OCI-LY3 (cell line): ENCODE results near the gene MAMDC4.

Experiments
- EZH2phosphoT487 ChIP-seq: fragments of 200-600 bp; shearing (Covaris generic); IDR thresholded peaks from 2 replicates; pipeline ENCODE4 v1.6.1; 2018; ENCODE audit warnings: antibody characterized with exemption, mixed run types, low read depth
- TF ChIP-seq, protein P1 (sequence below): fragments of 200-600, 300-600 bp; sonication (generic); IDR thresholded peaks from 2 replicates; pipeline ENCODE4 v1.5.1; 2014; ENCODE audit warnings: antibody characterized with exemption, low read length, low read depth

DNA sequence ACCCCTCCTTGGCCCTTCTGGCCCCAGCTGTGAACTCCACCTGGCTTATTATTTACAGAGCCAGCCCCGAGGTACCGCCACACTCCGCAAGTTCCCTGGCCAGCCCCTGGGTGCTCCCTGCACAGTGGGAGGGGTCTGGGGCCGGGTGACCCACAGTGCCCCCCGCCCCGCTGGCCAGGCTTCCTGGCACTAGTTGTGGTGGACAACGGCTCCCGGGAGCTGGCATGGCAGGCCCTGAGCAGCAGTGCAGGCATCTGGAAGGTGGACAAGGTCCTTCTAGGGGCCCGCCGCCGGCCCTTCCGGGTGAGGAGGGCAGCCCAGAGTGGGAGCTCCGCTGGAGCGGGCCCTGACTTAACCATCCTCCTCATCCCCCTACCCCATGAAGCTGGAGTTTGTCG, 3.9 kb downstream of the MAMDC4 start:
- TF ChIP-seq, protein P1, sequence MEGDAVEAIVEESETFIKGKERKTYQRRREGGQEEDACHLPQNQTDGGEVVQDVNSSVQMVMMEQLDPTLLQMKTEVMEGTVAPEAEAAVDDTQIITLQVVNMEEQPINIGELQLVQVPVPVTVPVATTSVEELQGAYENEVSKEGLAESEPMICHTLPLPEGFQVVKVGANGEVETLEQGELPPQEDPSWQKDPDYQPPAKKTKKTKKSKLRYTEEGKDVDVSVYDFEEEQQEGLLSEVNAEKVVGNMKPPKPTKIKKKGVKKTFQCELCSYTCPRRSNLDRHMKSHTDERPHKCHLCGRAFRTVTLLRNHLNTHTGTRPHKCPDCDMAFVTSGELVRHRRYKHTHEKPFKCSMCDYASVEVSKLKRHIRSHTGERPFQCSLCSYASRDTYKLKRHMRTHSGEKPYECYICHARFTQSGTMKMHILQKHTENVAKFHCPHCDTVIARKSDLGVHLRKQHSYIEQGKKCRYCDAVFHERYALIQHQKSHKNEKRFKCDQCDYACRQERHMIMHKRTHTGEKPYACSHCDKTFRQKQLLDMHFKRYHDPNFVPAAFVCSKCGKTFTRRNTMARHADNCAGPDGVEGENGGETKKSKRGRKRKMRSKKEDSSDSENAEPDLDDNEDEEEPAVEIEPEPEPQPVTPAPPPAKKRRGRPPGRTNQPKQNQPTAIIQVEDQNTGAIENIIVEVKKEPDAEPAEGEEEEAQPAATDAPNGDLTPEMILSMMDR, result no peak
- TF ChIP-seq EZH2phosphoT487, result no peak
